Neuron (in vitro differentiated cells): ENCODE results near the gene FTO.

Experiments used
- H2AFZ ChIP-seq: one replicate; pipeline ENCODE4 v1.6.1; 2013; ENCODE audit warnings: low read depth, mild to moderate bottlenecking, inconsistent platforms, low read length, moderate library complexity
- H3K27me3 ChIP-seq: one replicate; pipeline ENCODE4 v1.6.1; 2013; ENCODE audit warnings: low read length; ENCODE audit not compliant: insufficient read depth
- H3K36me3 ChIP-seq: one replicate; pipeline ENCODE4 v1.6.1; 2013; ENCODE audit warnings: low read length; ENCODE audit not compliant: insufficient read depth
- H3K4me1 ChIP-seq: one replicate; pipeline ENCODE4 v1.6.1; 2013; ENCODE audit warnings: low read length; ENCODE audit not compliant: insufficient read depth
- H3K4me3 ChIP-seq: 2 replicates; pipeline ENCODE4 v1.5.1; 2013; ENCODE audit warnings: mild to moderate bottlenecking, low read length, moderate library complexity
- H3K9me3 ChIP-seq: one replicate; pipeline ENCODE4 v1.6.1; 2013; ENCODE audit warnings: low read length

Gene FTO

GRCh38 chr16:54061454-54061853 is 357.5 kb downstream of the FTO start:
- Histone ChIP-seq H2AFZ (no peak overlapping the region), H3K36me3 (no peaks in the 10 kb centered on the region), H3K27me3 (no peaks in the 10 kb centered on the region), H3K4me3 (no peak overlapping the region), H3K9me3 (no peaks in the 10 kb centered on the region), H3K4me1 (peaks cover 17% of the 10 kb centered on the region)

- no peaks in the 10 kb centered on the region for H3K9me3 ChIP-seq
- peaks cover 21% of the 10 kb centered on the region for H3K4me1 ChIP-seq
- no peaks in the 10 kb centered on the region for H3K27me3 ChIP-seq
- H2AFZ ChIP-seq, result no peak overlapping the region
- H3K36me3 ChIP-seq, result no peaks in the 10 kb centered on the region
- H3K4me3 ChIP-seq, result no peak overlapping the region
These were observed 358.7 kb downstream of the FTO start for GRCh38 chr16:54062361-54063278.

DNA sequence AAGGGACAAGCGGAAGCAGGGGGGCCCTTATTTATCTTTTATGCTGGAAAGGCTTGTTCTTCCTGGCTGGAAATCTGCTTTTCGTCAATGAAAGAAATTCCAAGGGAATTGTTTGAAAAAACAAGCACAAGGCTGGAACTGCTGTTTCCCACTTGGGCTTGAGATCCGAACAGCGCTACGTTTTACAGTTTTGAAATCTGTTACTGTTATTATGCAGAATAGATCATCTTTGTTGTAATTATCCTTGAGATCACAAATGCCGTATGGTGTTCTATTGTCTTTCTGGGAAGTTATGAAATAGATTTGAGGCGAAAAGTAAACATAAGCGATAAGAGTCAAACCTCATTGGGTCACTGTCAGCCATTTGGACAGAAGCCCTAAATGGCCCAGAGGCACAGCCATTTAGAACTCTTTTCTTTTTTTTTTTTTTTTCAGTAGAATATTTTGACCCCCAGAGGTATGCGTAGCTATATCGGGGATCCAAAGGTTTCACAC is 359.4 kb downstream of the FTO start:
- no peak overlapping the region for H2AFZ ChIP-seq
- no peaks in the 10 kb centered on the region for H3K9me3 ChIP-seq
- no peaks in the 10 kb centered on the region for H3K36me3 ChIP-seq
- H3K27me3 ChIP-seq, result no peaks in the 10 kb centered on the region
- no peak overlapping the region for H3K4me3 ChIP-seq
- H3K4me1 ChIP-seq, result peaks cover 28% of the 10 kb centered on the region

GRCh38 chr16:54066451-54067105 is 362.6 kb downstream of the FTO start:
- no peak overlapping the region for H3K4me3 ChIP-seq
- no peaks in the 10 kb centered on the region for H3K27me3 ChIP-seq
- H3K9me3 ChIP-seq, result no peaks in the 10 kb centered on the region
- no peaks in the 10 kb centered on the region for H3K36me3 ChIP-seq
- H3K4me1 ChIP-seq, result peaks cover 31% of the 10 kb centered on the region
- H2AFZ ChIP-seq, result no peak overlapping the region

DNA sequence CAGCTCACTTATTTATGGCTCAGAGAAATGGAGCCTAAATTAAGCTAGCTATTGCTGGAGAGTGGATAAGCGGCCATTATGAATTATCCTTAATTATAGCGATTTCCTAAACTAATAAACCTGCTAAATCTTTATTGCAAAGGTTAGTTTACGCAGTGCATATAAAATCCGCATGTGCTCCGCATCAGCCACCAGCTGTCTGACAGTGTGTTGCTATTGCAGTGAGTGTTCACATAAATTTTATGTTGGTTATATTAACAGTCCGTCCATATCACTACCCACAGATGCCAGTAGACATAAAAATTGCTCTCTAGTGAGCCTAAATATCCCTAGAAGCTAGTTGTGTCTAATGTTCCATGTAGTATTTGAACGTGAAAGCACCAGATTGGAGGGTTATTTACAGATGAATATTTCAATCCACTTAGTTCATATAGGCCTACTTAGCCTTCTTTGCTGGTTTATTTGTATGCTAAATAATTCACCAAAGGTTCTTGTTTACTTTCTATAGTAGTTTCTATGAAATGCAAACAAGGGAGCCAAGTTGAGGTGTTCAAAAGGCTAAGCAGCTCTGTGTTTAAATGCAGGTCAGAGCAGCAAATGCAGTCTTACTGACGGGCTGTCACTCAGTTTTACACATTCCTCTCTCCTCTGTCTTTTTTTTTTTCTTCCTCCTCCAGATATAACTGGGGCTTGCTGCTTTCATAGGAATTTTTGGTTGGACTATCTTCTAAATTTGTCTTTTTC is 363.5 kb downstream of the FTO start:
- H3K4me3 ChIP-seq, result no peak overlapping the region
- no peaks in the 10 kb centered on the region for H3K9me3 ChIP-seq
- H3K36me3 ChIP-seq, result no peaks in the 10 kb centered on the region
- H2AFZ ChIP-seq, result no peak overlapping the region
- H3K27me3 ChIP-seq, result no peaks in the 10 kb centered on the region
- H3K4me1 ChIP-seq, result peaks cover 39% of the 10 kb centered on the region

GRCh38 chr16:54068212-54068611 is 364.3 kb downstream of the FTO start:
- Histone ChIP-seq H3K4me3 (no peak overlapping the region), H3K27me3 (no peaks in the 10 kb centered on the region), H3K9me3 (no peaks in the 10 kb centered on the region), H2AFZ (no peak overlapping the region), H3K36me3 (no peaks in the 10 kb centered on the region), H3K4me1 (peaks cover 33% of the 10 kb centered on the region)

- Histone ChIP-seq H2AFZ (no peak overlapping the region), H3K36me3 (no peaks in the 10 kb centered on the region), H3K27me3 (no peaks in the 10 kb centered on the region), H3K4me3 (no peak overlapping the region), H3K4me1 (peaks cover 27% of the 10 kb centered on the region), H3K9me3 (no peaks in the 10 kb centered on the region)
These were observed 365.8 kb downstream of the FTO start for GRCh38 chr16:54069601-54070239.

DNA sequence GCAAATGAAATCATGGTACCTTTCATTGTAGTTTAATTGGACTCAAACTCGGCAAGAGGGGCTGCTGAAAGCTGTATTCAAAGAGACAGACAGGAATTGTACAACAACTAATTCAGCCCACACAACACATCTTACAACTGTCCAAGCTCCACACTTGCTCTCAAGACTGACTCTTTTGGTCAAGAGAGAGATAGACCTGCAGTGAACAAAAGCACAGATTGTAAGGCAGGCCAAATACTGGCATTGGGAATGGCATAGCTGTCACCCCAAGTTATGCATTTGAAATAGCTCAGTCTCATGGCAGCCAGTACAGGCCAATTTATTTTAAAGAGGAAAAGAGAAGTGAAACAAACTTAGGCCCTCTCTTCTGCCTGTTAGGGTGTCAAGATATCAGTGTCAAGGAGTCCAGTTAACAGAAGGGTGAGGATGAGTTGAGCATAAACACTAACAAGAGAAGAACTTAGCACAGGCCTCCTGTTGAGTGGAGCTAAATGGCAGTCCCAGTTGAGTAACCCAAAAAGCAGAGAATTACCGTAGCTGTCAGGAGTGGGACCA is 366.9 kb downstream of the FTO start:
- Histone ChIP-seq H3K4me1 (peaks cover 26% of the 10 kb centered on the region), H3K27me3 (no peaks in the 10 kb centered on the region), H3K36me3 (no peaks in the 10 kb centered on the region), H3K4me3 (no peak overlapping the region), H3K9me3 (no peaks in the 10 kb centered on the region), H2AFZ (no peak overlapping the region)

GRCh38 chr16:54071514-54071913 is 367.6 kb downstream of the FTO start:
- Histone ChIP-seq H2AFZ (no peak overlapping the region), H3K4me1 (peaks cover 24% of the 10 kb centered on the region), H3K27me3 (no peaks in the 10 kb centered on the region), H3K9me3 (no peaks in the 10 kb centered on the region), H3K4me3 (no peak overlapping the region), H3K36me3 (no peaks in the 10 kb centered on the region)

GRCh38 chr16:54072237-54072636 is 368.3 kb downstream of the FTO start:
- Histone ChIP-seq H2AFZ (no peak overlapping the region), H3K4me3 (no peak overlapping the region), H3K4me1 (peaks cover 25% of the 10 kb centered on the region), H3K9me3 (no peaks in the 10 kb centered on the region), H3K27me3 (no peaks in the 10 kb centered on the region), H3K36me3 (no peaks in the 10 kb centered on the region)

DNA sequence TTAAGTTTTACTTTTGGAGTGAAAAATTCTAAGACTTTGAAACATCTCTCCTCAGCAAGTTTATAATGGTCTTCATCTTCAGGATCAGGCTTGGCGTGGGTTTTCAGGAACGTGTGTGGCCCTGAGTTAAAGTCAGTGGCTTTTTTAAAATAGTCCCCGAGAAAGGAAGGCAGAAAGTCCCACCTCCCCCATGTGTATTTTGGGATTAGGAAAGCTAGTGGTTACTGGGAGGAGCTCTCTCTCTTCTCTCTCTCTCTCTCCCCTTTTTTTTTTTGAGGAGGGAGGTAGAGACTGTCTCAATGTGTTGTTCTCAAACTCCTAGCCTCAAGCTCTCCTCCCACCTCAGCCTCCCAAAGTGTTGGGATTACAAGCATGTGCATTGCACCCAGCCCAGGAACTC is 369.4 kb downstream of the FTO start:
- Histone ChIP-seq H2AFZ (no peak overlapping the region), H3K9me3 (no peaks in the 10 kb centered on the region), H3K4me1 (peaks cover 22% of the 10 kb centered on the region), H3K27me3 (no peaks in the 10 kb centered on the region), H3K36me3 (no peaks in the 10 kb centered on the region), H3K4me3 (no peak overlapping the region)

DNA sequence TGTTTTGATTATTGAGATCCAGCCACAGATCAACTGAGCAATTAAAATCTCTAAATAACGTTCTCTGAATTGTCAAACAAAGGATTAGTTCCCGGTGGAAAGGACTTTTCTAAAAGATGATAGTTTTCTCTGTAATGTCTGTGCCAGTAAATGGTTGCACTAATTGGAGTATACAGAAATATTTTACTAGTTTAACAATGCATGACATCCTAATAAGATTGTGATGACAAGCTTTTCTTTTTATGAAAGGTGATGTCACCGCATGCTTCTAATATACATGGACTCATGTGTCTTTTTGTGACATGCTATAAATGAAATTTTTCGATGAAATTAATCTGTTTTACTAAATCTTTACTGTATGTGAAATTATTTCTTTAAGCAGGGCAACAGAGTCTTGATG is 371.5 kb downstream of the FTO start:
- Histone ChIP-seq H3K4me1 (peaks cover 22% of the 10 kb centered on the region), H3K36me3 (no peaks in the 10 kb centered on the region), H3K9me3 (no peaks in the 10 kb centered on the region), H3K4me3 (no peak overlapping the region), H2AFZ (no peak overlapping the region), H3K27me3 (no peaks in the 10 kb centered on the region)
